ENCODE results near the gene CALML4.

The CALML4 gene

DNA sequence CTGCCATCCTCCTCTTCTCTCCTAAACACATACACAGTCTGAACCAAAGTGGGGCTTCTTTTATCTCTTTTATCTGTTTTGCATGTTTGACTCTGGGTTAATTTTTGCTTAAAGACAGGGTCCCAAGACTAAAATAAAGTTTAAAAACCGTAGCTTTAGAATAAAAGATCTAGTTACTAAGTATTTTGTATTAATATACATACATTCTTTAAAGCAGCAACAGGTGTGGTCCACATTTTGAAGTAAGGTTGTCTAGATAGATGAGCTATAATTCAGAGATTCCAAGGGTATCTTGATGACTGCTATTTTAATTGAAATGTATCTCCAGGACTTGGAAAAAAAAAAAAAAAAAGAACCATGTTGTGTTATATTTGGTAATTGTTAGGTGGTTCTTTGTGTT is 61.3 kb downstream of the CALML4 start:
- DNase-seq (ENCODE audit: low spot score), result no peak

DNA sequence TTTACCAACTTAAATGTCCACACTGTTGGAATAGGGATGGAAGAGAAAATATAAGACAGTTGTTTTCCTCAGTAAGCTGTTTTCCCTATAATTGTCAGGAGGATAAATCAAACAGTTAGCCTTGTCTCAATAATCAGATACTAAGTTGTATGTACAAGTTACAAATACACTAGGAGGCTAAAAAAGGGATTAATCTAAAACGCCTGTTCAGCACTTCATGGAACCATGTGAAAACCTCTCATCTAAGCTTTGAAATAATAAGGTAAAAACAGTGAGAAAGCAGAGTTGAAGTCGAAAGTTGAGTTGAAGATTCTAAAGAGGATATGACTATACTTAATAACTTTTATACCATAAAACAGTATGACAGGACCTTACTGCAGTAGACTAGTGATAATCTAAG is 62.0 kb downstream of the CALML4 start:
- no peak for DNase-seq (ENCODE audit: low spot score)

Data from AG08396 (cell line).